ENCODE measurements around the gene SLC6A12. TPM values are rescaled to one million over a fixed set of nuclear protein-coding genes. Genes with fewer than 3 reads are reported as not detected.

The SLC6A12 gene
- total RNA-seq, 4 donors from 2014 or later: 0.46 to 7.0 (median 2.1) TPM

GRCh38 chr12:155006-155405 lies 59.0 kb downstream of the SLC6A12 start:
- TF ChIP-seq CTCF (IDR thresholded peaks at IDR 0.05): no peak
- ATAC-seq (ENCODE audit: low FRiP score) (no peak), DNase-seq (ENCODE audit: low spot score) (no peak)

GRCh38 chr12:154058-154457 lies 59.9 kb downstream of the SLC6A12 start:
- ATAC-seq (ENCODE audit: low FRiP score) (no peak), DNase-seq (ENCODE audit: low spot score) (no peak)

GRCh38 chr12:153080-153746 lies 60.7 kb downstream of the SLC6A12 start:
- no peak for DNase-seq (ENCODE audit: low spot score)
- no peak for TF ChIP-seq CTCF (IDR thresholded peaks at IDR 0.05)
- peak; percentile 38 for ATAC-seq (ENCODE audit: low FRiP score)

More at GRCh38 chr12:154058-154457, 59.9 kb downstream of the SLC6A12 start:
- TF ChIP-seq CTCF (IDR thresholded peaks at IDR 0.05): no peak

- no peak for ATAC-seq (ENCODE audit: low FRiP score)
- no peak for TF ChIP-seq CTCF (IDR thresholded peaks at IDR 0.05)
- no peak for DNase-seq (ENCODE audit: low spot score)
These were observed 61.5 kb downstream of the SLC6A12 start for GRCh38 chr12:152440-152839.

GRCh38 chr12:151579-151978 lies 62.4 kb downstream of the SLC6A12 start:
- TF ChIP-seq CTCF (IDR thresholded peaks at IDR 0.05): no peak
- ATAC-seq (ENCODE audit: low FRiP score) (no peak), DNase-seq (ENCODE audit: low spot score) (no peak)

GRCh38 chr12:148676-149416 lies 65.1 kb downstream of the SLC6A12 start:
- no peak for DNase-seq (ENCODE audit: low spot score)
- ATAC-seq (ENCODE audit: low FRiP score): no peak
- TF ChIP-seq CTCF (IDR thresholded peaks at IDR 0.05): no peak

GRCh38 chr12:147242-147641 lies 66.7 kb downstream of the SLC6A12 start:
- no peak for ATAC-seq (ENCODE audit: low FRiP score)
- no peak for TF ChIP-seq CTCF (IDR thresholded peaks at IDR 0.05)
- DNase-seq (ENCODE audit: low spot score): no peak
